Measurements from ENCODE around the gene CDK1. TPM values are rescaled to one million over a fixed set of nuclear protein-coding genes. Genes with fewer than 3 reads are reported as not detected.
"Not testable (repeated sequence)": the region's sequence is repeated elsewhere in the genome, so short reads cannot be mapped to it uniquely, and the experiment has no call there.

CDK1 gene
- total RNA-seq, 4 donors from 2014 or later: 0.26 to 2.8 (median 0.75) TPM

DNA sequence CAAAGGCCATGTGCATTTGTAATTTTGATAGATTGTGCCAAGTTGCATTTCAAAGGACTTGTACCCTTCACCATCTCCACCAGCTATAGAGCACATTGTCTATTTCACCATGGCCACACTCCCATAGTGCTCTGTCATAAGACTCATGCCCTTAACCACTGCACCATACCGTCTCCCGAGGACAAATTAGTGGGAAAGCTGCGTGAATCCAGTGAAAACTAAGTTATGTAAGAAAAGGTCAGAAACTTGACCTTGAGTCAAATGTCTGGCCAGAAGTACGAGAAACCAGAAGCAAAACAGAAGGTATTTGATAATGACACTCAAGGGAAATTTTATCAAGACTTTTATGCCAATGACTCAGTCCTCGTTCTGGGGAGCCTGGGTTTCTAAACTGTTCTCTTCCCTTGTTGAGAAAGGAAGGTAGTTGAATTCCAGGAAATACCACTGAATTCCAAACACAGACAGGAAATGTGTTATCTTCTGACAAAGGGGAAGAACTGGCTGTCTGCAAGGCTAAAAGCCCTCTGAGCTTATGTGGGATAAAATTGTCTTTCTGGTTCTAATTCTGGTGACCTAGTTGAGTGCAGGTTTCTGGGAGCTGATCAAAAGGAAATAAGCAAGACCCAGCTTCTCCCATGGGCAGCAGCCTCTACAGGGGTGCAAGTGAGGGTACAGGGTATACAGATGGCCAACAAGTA is 49.7 kb downstream of the CDK1 start:
- H3K9me3 ChIP-seq: no peaks in the 10 kb centered on the region
- 50% methylated on average over 5 of the region's 5 CpGs for WGBS
- no peaks in the 10 kb centered on the region for H3K36me3 ChIP-seq
- H3K27ac ChIP-seq (replicated peaks in 1 of 4): peak overlapping the region in 1 of 4 donors; percentile 2
- DNase-seq (ENCODE audit: extremely low spot score): no peak
- intact Hi-C loops (cut with DNase I): no loop called here
- TF ChIP-seq POLR2A (IDR thresholded peaks at IDR 0.05; ENCODE audit: low read depth) (no peak), POLR2AphosphoS5 (IDR thresholded peaks at IDR 0.05) (peak in 1 of 2 donors; percentile 16), EP300 (IDR thresholded peaks at IDR 0.05) (no peak)
- peaks cover 0 to 12% (median 3%) of the 10 kb centered on the region in 4 donors for H3K4me1 ChIP-seq
- no peaks in the 10 kb centered on the region for H3K27me3 ChIP-seq
- no peak overlapping the region for H3K4me3 ChIP-seq

- intact Hi-C loops (cut with DNase I): no loop called here
- Histone ChIP-seq H3K4me3 (no peak overlapping the region), H3K9me3 (no peaks in the 10 kb centered on the region), H3K36me3 (no peaks in the 10 kb centered on the region), H3K4me1 (peaks cover 0 to 12% (median 3%) of the 10 kb centered on the region in 4 donors), H3K27me3 (no peaks in the 10 kb centered on the region), H3K27ac (replicated peaks in 1 of 4) (no peak overlapping the region)
- DNase-seq (ENCODE audit: extremely low spot score): no peak
- TF ChIP-seq EP300 (IDR thresholded peaks at IDR 0.05) (no peak), POLR2A (IDR thresholded peaks at IDR 0.05; ENCODE audit: low read depth) (no peak), POLR2AphosphoS5 (IDR thresholded peaks at IDR 0.05) (no peak), CTCF (IDR thresholded peaks at IDR 0.05) (no peak)
- WGBS: 36% methylated on average over 1 of the region's 1 CpG
Observed at GRCh38 chr10:60828489-60828852, 50.2 kb downstream of the CDK1 start.

DNA sequence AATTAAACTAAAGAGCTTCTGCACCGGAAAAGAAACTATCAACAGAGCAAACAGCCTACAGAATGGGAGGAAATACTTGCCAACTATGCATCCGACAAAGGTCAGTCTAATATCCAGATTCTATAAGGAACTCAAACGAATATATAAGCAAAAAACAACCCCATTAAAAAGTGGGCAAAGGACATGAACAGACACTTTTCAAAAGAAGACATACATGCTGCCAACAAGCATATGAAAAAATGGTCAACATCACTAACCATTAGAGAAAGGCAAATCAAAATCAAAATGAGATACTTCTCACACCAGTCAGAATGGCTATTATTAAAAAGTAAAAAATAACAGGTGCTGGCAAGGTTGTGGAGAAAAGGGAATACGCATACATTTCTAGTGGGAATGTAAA is 53.9 kb downstream of the CDK1 start:
- H3K4me1 ChIP-seq: peaks cover 0 to 12% (median 2%) of the 10 kb centered on the region in 4 donors
- intact Hi-C loops (cut with DNase I); H3K27me3 ChIP-seq; H3K9me3 ChIP-seq; H3K27ac ChIP-seq (replicated peaks in 1 of 4); DNase-seq (ENCODE audit: extremely low spot score); H3K36me3 ChIP-seq; H3K4me3 ChIP-seq: not testable (repeated sequence)
- 90% methylated on average over 4 of the region's 4 CpGs for WGBS

- intact Hi-C loops (cut with DNase I): no loop called here
- Histone ChIP-seq H3K27me3 (no peaks in the 10 kb centered on the region), H3K9me3 (no peaks in the 10 kb centered on the region), H3K36me3 (no peaks in the 10 kb centered on the region), H3K4me1 (no peaks in the 10 kb centered on the region), H3K27ac (replicated peaks in 1 of 4) (no peak overlapping the region), H3K4me3 (no peak overlapping the region)
- no peak for DNase-seq (ENCODE audit: extremely low spot score)
- no peak for TF ChIP-seq CTCF (IDR thresholded peaks at IDR 0.05)
- no peak for TF ChIP-seq POLR2A (IDR thresholded peaks at IDR 0.05; ENCODE audit: low read depth)
- TF ChIP-seq POLR2AphosphoS5 (IDR thresholded peaks at IDR 0.05): no peak
- TF ChIP-seq EP300 (IDR thresholded peaks at IDR 0.05): no peak
Observed at GRCh38 chr10:60834401-60834800, 56.1 kb downstream of the CDK1 start.

DNA sequence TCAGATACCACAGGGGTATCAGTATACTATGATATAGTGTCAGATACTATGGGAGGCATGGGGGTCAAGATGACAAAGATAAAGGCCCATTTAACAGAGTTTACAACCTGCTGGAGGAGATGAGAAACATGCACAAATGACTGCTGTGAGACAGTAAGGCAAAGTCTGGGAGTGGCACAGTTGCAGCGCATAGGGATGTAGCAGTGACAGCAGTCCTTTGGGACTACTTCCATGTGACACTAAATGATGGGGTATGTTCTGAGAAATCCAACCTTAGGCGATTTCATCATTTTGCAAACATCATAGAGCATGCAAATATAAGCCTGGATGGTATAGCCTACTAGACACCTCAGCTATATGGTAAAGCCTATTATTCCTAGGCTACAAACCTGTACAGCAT is 56.8 kb downstream of the CDK1 start:
- no peak for TF ChIP-seq POLR2AphosphoS5 (IDR thresholded peaks at IDR 0.05)
- TF ChIP-seq CTCF (IDR thresholded peaks at IDR 0.05): no peak
- TF ChIP-seq POLR2A (IDR thresholded peaks at IDR 0.05; ENCODE audit: low read depth): no peak
- TF ChIP-seq EP300 (IDR thresholded peaks at IDR 0.05): no peak
- Histone ChIP-seq H3K4me3 (no peak overlapping the region), H3K36me3 (no peaks in the 10 kb centered on the region), H3K9me3 (no peaks in the 10 kb centered on the region), H3K27ac (replicated peaks in 1 of 4) (no peak overlapping the region), H3K4me1 (no peaks in the 10 kb centered on the region), H3K27me3 (no peaks in the 10 kb centered on the region)
- WGBS: 100% methylated on average over 2 of the region's 2 CpGs
- DNase-seq (ENCODE audit: extremely low spot score): no peak
- intact Hi-C loops (cut with DNase I): no loop called here

DNA sequence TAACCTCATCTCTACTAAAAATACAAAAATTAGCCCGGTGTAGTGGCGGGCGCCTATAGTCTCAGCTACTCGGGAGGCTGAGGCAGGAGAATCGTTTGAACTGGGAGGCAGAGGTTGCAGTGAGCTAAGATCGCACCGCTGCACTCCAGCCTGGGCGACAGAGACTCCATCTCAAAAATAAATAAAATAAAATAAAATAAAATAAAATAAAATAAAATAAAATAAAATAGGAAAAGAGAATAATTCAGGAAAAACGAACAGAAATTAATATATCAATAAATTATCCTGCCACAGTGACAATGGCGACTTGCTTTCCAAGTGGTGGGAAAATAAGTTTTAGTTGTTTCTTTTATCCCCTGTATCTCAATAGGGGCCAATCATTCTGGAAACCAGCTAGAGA is 62.9 kb downstream of the CDK1 start:
- intact Hi-C loops (cut with DNase I); H3K36me3 ChIP-seq; H3K27ac ChIP-seq (replicated peaks in 1 of 4); H3K9me3 ChIP-seq; DNase-seq (ENCODE audit: extremely low spot score); H3K4me3 ChIP-seq; H3K27me3 ChIP-seq; H3K4me1 ChIP-seq: not testable (repeated sequence)
- 98% methylated on average over 10 of the region's 10 CpGs for WGBS

All from esophagus muscularis mucosa (tissue), 4 donors.